DOHH2 (cell line): Measurements from ENCODE around the gene RTCB.
A peak's percentile ranks its signal among the peaks of the same experiment; 100 is the strongest.

Experiments used
- H3F3A ChIP-seq: fragments of 200-600 bp; sonication (generic), shearing (Covaris generic); 2 replicates; pipeline ENCODE4 v1.6.0; 2016; ENCODE audit warnings: antibody characterized with exemption, mild to moderate bottlenecking; ENCODE audit not compliant: control insufficient read depth, insufficient read depth
- H3K27ac ChIP-seq: fragments of 200-600 bp; sonication (generic); 2 replicates; pipeline ENCODE4 v1.5.1; 2014; ENCODE audit warnings: low read depth, mild to moderate bottlenecking, low read length, moderate library complexity
- H3K27me3 ChIP-seq: fragments of 200-600 bp; sonication (generic); 2 replicates; pipeline ENCODE4 v1.6.1; 2014; ENCODE audit warnings: mild to moderate bottlenecking, low read length, mixed read lengths; ENCODE audit not compliant: control insufficient read depth
- H3K36me3 ChIP-seq: fragments of 200-600 bp; sonication (generic); 2 replicates; pipeline ENCODE4 v1.6.1; 2014; ENCODE audit warnings: mild to moderate bottlenecking, low read length, moderate library complexity, mixed read lengths; ENCODE audit not compliant: control insufficient read depth
- H3K4me1 ChIP-seq: fragments of 200-600 bp; sonication (generic); 2 replicates; pipeline ENCODE4 v1.6.1; 2014; ENCODE audit warnings: mild to moderate bottlenecking, low read length, mixed read lengths; ENCODE audit not compliant: control insufficient read depth
- H3K4me2 ChIP-seq: fragments of 200-600 bp; sonication (generic); 2 replicates; pipeline ENCODE4 v1.6.0; 2014; ENCODE audit warnings: mild to moderate bottlenecking, low read length, moderate library complexity
- H3K4me3 ChIP-seq: fragments of 200-600 bp; sonication (generic); 2 replicates; pipeline ENCODE4 v1.5.1; 2014; ENCODE audit warnings: mild to moderate bottlenecking, low read length, mixed read lengths
- H3K79me2 ChIP-seq: fragments of 200-600 bp; sonication (generic); 2 replicates; pipeline ENCODE4 v1.6.1; 2014; ENCODE audit warnings: mild to moderate bottlenecking, low read length, mixed read lengths; ENCODE audit not compliant: control insufficient read depth
- H3K9me2 ChIP-seq: fragments of 200-600 bp; sonication (generic); replicated peaks from 2 replicates; pipeline ENCODE4 v1.6.1; 2014; ENCODE audit warnings: mild to moderate bottlenecking, low read length, mixed read lengths; ENCODE audit not compliant: control insufficient read depth
- H3K9me3 ChIP-seq: fragments of 200-600 bp; sonication (generic); 2 replicates; pipeline ENCODE4 v1.6.1; 2014; ENCODE audit warnings: antibody characterized with exemption, low read length, mixed read lengths; ENCODE audit not compliant: control insufficient read depth, insufficient read depth
- H4K20me1 ChIP-seq: fragments of 200-600 bp; sonication (generic); 2 replicates; pipeline ENCODE4 v1.6.0; 2014; ENCODE audit warnings: low read depth, mild to moderate bottlenecking, antibody characterized with exemption, low read length, moderate library complexity; ENCODE audit not compliant: control insufficient read depth, insufficient read depth
- CTCF ChIP-seq: fragments of 200-600 bp; sonication (generic); IDR thresholded peaks from one replicate; pipeline ENCODE4 v1.5.1; 2014; ENCODE audit warnings: antibody characterized with exemption, mild to moderate bottlenecking, low read depth, low read length; ENCODE audit not compliant: poor library complexity, severe bottlenecking
- EZH2phosphoT487 ChIP-seq: fragments of 200-600 bp; sonication (generic); IDR thresholded peaks from 2 replicates; pipeline ENCODE4 v1.6.1; 2017; ENCODE audit warnings: borderline replicate concordance, mild to moderate bottlenecking, antibody characterized with exemption, low read length, moderate library complexity, mixed read lengths

RTCB gene

GRCh38 chr22:32444068-32444467 is 32.0 kb upstream of the RTCB start:
- Histone ChIP-seq H3F3A (no peaks in the 10 kb centered on the region), H3K4me3 (no peak overlapping the region), H3K9me3 (no peaks in the 10 kb centered on the region), H3K27me3 (peaks cover 3% of the 10 kb centered on the region; the same call in 1 of the 2 replicates), H3K4me2 (no peak overlapping the region), H3K36me3 (no peaks in the 10 kb centered on the region), H4K20me1 (no peaks in the 10 kb centered on the region), H3K4me1 (no peaks in the 10 kb centered on the region), H3K9me2 (no peaks in the 10 kb centered on the region), H3K27ac (no peak overlapping the region), H3K79me2 (no peaks in the 10 kb centered on the region)
- TF ChIP-seq CTCF (peak; percentile 37), EZH2phosphoT487 (no peak)

GRCh38 chr22:32430352-32430751 is 18.3 kb upstream of the RTCB start:
- no peaks in the 10 kb centered on the region for H3K9me2 ChIP-seq
- TF ChIP-seq CTCF, result no peak
- TF ChIP-seq EZH2phosphoT487, result no peak
- H3K27ac ChIP-seq, result no peak overlapping the region
- H3K9me3 ChIP-seq, result no peaks in the 10 kb centered on the region
- no peaks in the 10 kb centered on the region for H3K36me3 ChIP-seq
- no peaks in the 10 kb centered on the region for H4K20me1 ChIP-seq
- H3F3A ChIP-seq, result no peaks in the 10 kb centered on the region
- H3K4me3 ChIP-seq, result no peak overlapping the region
- H3K79me2 ChIP-seq, result no peaks in the 10 kb centered on the region
- H3K4me1 ChIP-seq, result no peaks in the 10 kb centered on the region
- H3K27me3 ChIP-seq, result peaks cover 2% of the 10 kb centered on the region
- H3K4me2 ChIP-seq, result no peak overlapping the region

- TF ChIP-seq EZH2phosphoT487 (no peak), CTCF (no peak)
- Histone ChIP-seq H3K4me2 (no peak overlapping the region), H3K9me2 (no peaks in the 10 kb centered on the region), H3K36me3 (no peaks in the 10 kb centered on the region), H3K79me2 (no peaks in the 10 kb centered on the region), H3K27ac (no peak overlapping the region), H3K9me3 (no peaks in the 10 kb centered on the region), H3K4me3 (no peak overlapping the region), H3K4me1 (no peaks in the 10 kb centered on the region), H4K20me1 (no peaks in the 10 kb centered on the region), H3F3A (no peaks in the 10 kb centered on the region), H3K27me3 (peaks cover 11% of the 10 kb centered on the region)
Observed at GRCh38 chr22:32426881-32427280, 14.8 kb upstream of the RTCB start.

- H3K36me3 ChIP-seq, result no peaks in the 10 kb centered on the region
- no peaks in the 10 kb centered on the region for H3K9me2 ChIP-seq
- H3K79me2 ChIP-seq, result no peaks in the 10 kb centered on the region
- H3F3A ChIP-seq, result no peaks in the 10 kb centered on the region
- H3K27me3 ChIP-seq, result peaks cover 29% of the 10 kb centered on the region
- TF ChIP-seq CTCF (no peak), EZH2phosphoT487 (no peak)
- no peaks in the 10 kb centered on the region for H4K20me1 ChIP-seq
- no peaks in the 10 kb centered on the region for H3K4me1 ChIP-seq
- H3K27ac ChIP-seq, result no peak overlapping the region
- H3K9me3 ChIP-seq, result no peaks in the 10 kb centered on the region
- no peak overlapping the region for H3K4me2 ChIP-seq
- H3K4me3 ChIP-seq, result no peak overlapping the region
Observed at GRCh38 chr22:32423664-32424063, 11.6 kb upstream of the RTCB start.
